GM11168 (cell line): ENCODE data around the gene NSUN6.

Experiments used
- in situ Hi-C: fragments of 300-500 bp; cut with MboI; formaldehyde crosslinking; loops from one replicate; pipeline ENCODE4 v1.12.0; 2022; ENCODE audit warnings: low sequenced_read_pairs; ENCODE audit not compliant: unreplicated experiment

The NSUN6 gene

GRCh38 chr10:18651324-18652007 lies at the start of gene NSUN6:
Gene NSUN6, minus strand, starts transcription at chr10:18651587. Its CDS starts 384 bp downstream, at chr10:18651203.
- in situ Hi-C loops = no loop called here

DNA sequence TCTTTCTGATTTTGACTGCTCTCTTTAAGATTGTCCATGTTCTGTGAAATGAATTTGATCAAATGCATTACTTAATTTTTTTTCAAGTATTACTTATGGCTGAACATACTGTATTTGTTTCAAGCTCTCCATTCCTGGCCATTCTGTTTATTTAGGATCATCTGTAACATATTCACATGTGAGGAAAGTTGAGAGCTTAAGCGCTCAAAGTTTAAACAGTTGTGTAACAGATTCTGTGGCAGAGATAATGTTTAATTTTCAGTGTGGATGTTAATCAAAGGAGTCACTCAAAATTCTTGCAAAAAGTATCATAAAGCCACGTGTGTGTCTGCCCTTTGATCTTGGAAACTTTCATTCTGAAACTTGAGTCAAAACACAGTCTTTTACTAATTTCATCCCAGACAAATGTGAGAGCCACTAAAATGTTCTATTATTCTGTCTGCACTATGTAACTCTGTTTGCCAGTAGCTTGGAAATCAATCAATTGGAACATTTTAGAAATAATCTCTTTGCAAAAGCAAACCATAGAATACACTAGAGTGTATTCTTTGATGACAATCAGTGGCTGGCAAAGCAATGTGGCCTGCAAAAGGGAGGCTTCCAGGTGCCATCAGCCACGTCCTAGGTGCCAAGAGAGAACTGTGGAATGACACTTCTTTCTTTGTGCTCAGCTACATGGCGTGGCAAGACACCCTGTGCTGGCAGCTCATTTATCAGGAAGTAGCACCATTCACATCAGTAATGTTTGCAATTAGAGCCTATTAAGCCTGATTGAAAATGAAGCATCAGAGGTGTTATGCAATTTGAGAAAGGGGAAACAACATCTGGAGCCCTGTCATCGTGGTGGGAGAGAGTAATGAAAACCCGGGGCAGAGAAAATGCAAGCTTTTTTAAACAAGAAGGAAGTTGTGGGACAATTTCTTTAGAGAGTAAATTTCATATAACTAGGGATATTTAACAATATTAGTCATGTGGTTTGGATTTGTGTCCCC lies 48.8 kb upstream of the NSUN6 start:
- in situ Hi-C loops = loop anchor here (25.0 kb wide), 1 partner anchor 1087 kb away; no protein-coding TSS in a partner anchor

DNA sequence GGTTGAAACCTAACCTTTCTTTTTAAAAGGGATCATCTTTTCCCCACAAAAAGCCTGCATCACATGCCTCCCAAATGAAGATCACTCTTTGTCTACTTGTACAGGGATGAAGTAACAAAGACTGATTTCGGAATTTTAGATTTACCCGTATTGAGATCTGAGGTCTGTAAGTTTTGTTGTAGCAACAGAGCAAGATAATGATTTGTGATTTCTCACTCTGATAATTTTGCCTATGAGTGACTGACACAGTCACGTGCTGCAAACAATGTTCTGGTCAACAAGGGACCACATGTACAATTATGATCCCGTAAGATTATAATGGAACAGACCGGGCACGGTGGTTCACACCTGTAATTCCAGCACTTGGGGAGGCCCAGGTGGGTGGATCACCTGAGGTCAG lies 39.2 kb upstream of the NSUN6 start:
- in situ Hi-C loops = loop anchor here (25.0 kb wide), 1 partner anchor 1097 kb away; no protein-coding TSS in a partner anchor

- in situ Hi-C loops = loop anchor here (25.0 kb wide), 1 partner anchor 1098 kb away; no protein-coding TSS in a partner anchor
These were observed 38.1 kb upstream of the NSUN6 start for GRCh38 chr10:18689498-18689897.

DNA sequence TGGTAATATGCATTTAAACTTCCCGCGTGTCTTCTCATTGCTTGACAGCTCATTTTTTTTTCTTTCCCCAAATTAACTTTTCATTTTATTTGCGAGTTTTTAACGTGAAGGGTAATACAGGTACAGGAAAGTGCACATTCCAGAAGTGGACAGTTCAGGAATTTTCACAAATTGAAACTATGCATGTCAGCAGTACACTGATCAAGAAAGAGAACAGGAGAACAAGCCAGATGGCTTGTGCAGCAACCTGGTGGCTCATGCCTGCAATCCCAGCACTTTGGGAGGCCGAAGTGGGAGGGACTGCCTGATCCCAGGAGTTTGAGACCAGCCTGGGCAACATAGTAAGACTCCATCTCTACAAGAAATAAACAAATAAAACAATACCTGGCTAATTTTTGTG lies 36.3 kb upstream of the NSUN6 start:
- in situ Hi-C loops = loop anchor here (25.0 kb wide), 1 partner anchor 1100 kb away; no protein-coding TSS in a partner anchor

GRCh38 chr10:18687195-18687594 lies 35.8 kb upstream of the NSUN6 start:
- in situ Hi-C loops = loop anchor here (25.0 kb wide), 1 partner anchor 1100 kb away; no protein-coding TSS in a partner anchor

DNA sequence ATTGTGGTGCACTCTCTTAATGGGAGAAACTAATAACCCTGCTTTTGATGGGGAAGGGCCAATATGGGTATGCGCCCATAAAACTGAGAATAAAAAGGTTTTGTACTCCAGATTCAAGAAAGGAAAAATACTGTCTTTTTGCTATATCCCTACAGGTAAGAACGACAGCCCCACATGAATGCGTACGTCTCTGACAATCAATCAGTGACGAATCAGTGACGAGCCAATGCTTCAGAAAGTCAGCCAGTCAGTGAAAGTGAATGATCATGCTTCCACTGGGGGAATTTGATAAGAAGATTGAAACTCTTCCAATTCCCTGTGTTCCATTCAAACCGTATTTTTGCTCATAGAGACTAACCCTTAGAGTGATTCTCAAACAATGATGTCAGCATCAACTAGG lies 34.2 kb upstream of the NSUN6 start:
- in situ Hi-C loops = loop anchor here (25.0 kb wide), 1 partner anchor 1102 kb away; no protein-coding TSS in a partner anchor

DNA sequence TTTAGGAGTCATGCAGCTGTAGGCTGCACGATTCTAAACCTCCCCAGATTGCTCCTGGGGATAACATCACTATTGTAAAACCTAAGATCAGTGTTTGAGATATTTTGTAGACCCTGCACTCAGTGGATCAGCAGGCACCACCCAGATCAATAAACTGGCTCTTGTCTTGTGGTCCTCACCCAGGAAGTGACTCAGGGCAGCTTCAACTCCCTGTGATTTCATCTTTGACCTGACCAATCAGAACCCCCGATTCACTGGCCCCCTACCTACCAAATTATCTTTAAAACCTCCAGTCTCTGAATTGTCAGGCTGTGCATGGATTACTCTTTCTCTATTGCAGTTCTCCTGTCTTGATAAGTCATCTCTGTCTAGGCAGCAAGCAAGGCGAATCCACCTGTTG lies 33.6 kb upstream of the NSUN6 start:
- in situ Hi-C loops = loop anchor here (25.0 kb wide), 1 partner anchor 1102 kb away; no protein-coding TSS in a partner anchor

GRCh38 chr10:18684416-18684815 lies 33.0 kb upstream of the NSUN6 start:
- in situ Hi-C loops = loop anchor here (25.0 kb wide), 1 partner anchor 1103 kb away; no protein-coding TSS in a partner anchor

DNA sequence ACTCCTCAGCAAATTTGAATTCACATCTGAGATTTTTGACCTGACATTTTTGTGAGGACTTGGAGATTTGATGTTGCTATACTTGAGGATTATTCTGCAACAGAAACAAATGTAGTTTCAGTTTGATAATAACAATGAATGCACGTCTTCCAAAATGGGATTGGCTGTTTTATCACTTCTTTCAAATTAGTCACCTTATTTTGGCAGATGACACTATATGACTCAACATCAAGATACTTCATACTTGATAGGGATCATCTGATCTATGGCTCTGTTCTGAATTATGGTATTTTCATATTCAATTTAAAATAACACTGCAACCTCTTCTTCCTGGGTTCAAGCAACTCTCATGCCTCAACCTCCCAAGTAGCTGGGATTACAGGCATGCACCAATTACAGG lies 32.0 kb upstream of the NSUN6 start:
- in situ Hi-C loops = loop anchor here (25.0 kb wide), 1 partner anchor 1104 kb away; no protein-coding TSS in a partner anchor

DNA sequence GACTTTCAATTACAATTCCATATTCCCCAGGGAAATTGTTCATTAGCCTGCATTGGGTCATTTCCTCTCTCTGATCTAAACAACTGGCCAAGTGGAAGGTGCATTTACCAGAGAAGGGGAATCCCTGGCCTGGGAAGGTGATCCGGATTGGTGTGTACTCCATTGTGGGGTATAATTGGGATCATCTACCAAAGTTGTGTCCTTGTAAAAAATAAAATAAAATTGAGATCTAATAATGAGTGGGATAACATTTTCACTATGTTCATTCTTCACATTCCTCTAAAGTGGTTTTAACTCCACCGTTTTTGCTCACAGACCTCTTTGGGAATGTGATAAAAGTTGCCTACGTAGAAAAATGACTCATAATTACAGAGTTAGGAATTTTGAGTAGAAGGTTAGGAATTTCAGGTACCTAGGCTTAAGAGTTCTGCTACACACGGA lies 30.6 kb upstream of the NSUN6 start:
- in situ Hi-C loops = loop anchor here (25.0 kb wide), 1 partner anchor 1105 kb away; no protein-coding TSS in a partner anchor

GRCh38 chr10:18681366-18681765 lies 30.0 kb upstream of the NSUN6 start:
- in situ Hi-C loops = loop anchor here (25.0 kb wide), 1 partner anchor 1106 kb away; no protein-coding TSS in a partner anchor

DNA sequence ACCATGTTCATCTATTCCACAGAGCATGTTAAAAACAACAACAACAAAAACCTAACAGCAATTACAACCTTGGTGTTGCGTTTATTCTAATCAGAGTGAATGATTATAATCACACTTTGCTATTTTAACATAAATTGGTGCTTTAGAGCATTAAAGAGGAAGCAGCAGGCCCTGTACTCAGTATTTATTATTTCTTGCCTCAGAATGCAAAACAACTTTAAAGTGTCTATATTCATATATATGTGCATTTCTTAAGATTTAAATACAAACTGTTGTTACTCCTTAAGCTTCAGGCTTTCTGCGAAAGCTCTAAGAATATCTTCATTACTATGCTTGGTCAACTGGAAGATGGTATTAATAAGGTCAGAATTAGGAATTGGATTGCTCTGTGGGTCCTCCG lies 29.4 kb upstream of the NSUN6 start:
- in situ Hi-C loops = loop anchor here (25.0 kb wide), 1 partner anchor 1107 kb away; no protein-coding TSS in a partner anchor

DNA sequence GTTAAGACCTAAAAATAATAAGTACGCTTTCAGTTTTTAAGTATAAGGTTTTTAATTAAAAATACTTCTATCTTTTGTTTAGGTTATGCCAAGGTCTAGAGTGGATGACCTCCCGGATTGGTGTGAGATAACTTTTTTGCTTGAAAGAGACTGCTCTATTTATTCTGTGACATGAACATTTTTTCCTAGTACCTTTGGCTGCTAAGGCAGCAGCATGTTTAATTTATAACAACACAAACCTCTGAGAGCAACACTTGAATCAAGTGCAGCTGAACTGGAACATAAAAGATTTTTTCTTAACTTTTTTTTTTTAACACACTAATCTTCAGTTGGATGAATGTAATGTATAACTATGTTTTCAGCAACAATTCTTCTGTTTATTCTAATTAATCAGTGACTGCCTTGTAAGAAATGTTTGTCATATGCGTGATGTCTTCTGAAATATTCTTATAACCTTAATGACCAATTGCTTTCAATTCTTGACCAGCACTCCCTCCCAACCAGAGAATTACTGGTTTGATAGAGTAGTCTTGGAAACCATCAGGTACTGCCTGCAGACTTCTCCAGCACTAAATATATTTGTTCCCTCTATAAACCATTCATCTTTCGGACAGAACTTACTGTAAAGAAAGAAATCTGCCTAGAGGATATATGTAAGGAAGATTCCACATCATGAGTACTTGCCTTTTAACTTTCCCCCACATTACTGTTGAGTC lies 23.9 kb upstream of the NSUN6 start:
- in situ Hi-C loops = loop anchor here (25.0 kb wide), 1 partner anchor 1112 kb away; no protein-coding TSS in a partner anchor

GRCh38 chr10:18668026-18668425 lies 16.6 kb upstream of the NSUN6 start:
- in situ Hi-C loops = no loop called here

GRCh38 chr10:18666810-18667209 lies 15.4 kb upstream of the NSUN6 start:
- in situ Hi-C loops = no loop called here

DNA sequence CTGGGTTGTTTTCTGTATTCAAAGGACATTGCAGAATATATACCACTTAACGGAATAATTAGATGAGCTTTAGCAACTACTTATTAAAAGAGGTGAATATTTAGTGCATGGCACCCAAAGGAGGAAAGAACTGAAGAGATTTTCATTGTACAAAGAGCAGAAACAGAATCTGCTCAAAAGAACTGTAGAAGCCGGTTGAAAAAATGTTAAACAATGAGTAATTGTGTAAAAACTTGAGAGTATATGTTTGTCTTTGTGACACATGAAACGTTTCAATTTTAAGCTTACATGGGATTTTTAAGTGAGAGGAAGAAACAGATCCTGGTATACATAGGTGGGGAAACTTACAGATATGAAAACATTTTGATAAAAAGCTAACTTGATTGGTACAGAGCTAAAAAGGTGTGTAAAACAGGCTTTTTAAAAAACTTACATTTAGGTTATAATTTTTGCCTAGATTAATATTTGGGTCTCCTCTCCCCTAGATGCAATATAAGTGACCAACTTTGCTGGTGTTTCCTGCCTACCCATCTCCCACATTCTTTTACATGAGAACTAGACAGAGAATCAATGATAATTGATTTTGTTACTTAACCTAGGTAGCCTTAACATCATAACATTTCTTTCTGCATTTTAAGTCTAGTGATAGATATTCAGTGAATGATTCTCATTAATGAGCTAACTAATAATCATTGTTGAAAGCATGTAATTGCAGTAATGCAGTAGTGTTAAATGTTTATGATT lies 14.6 kb upstream of the NSUN6 start:
- in situ Hi-C loops = no loop called here

- in situ Hi-C loops = no loop called here
These were observed 13.6 kb upstream of the NSUN6 start for GRCh38 chr10:18664841-18665478.
